Neuron (in vitro differentiated cells): ENCODE measurements around the gene NUP214.
A peak's percentile ranks its signal among the peaks of the same experiment; 100 is the strongest.

ENCODE experiments used
- H2AFZ ChIP-seq: one replicate; pipeline ENCODE4 v1.6.1; 2013; ENCODE audit warnings: low read depth, mild to moderate bottlenecking, inconsistent platforms, low read length, moderate library complexity
- H3K27me3 ChIP-seq: one replicate; pipeline ENCODE4 v1.6.1; 2013; ENCODE audit warnings: low read length; ENCODE audit not compliant: insufficient read depth
- H3K36me3 ChIP-seq: one replicate; pipeline ENCODE4 v1.6.1; 2013; ENCODE audit warnings: low read length; ENCODE audit not compliant: insufficient read depth
- H3K4me1 ChIP-seq: one replicate; pipeline ENCODE4 v1.6.1; 2013; ENCODE audit warnings: low read length; ENCODE audit not compliant: insufficient read depth
- H3K4me3 ChIP-seq: 2 replicates; pipeline ENCODE4 v1.5.1; 2013; ENCODE audit warnings: mild to moderate bottlenecking, low read length, moderate library complexity
- H3K9me3 ChIP-seq: one replicate; pipeline ENCODE4 v1.6.1; 2013; ENCODE audit warnings: low read length

The NUP214 gene

GRCh38 chr9:131091352-131091992 lies 33.9 kb upstream of the NUP214 start:
- Histone ChIP-seq H3K9me3 (no peaks in the 10 kb centered on the region), H3K36me3 (no peaks in the 10 kb centered on the region), H3K4me1 (peaks cover 5% of the 10 kb centered on the region), H2AFZ (no peak overlapping the region), H3K4me3 (no peak overlapping the region), H3K27me3 (peaks cover 31% of the 10 kb centered on the region)

- H3K36me3 ChIP-seq = no peaks in the 10 kb centered on the region
- H3K9me3 ChIP-seq = no peaks in the 10 kb centered on the region
- H3K4me1 ChIP-seq = peaks cover 9% of the 10 kb centered on the region
- no peak overlapping the region for H3K4me3 ChIP-seq
- H3K27me3 ChIP-seq = peaks cover 31% of the 10 kb centered on the region
- H2AFZ ChIP-seq = no peak overlapping the region
Measured at GRCh38 chr9:131092030-131092429, 33.4 kb upstream of the NUP214 start.

DNA sequence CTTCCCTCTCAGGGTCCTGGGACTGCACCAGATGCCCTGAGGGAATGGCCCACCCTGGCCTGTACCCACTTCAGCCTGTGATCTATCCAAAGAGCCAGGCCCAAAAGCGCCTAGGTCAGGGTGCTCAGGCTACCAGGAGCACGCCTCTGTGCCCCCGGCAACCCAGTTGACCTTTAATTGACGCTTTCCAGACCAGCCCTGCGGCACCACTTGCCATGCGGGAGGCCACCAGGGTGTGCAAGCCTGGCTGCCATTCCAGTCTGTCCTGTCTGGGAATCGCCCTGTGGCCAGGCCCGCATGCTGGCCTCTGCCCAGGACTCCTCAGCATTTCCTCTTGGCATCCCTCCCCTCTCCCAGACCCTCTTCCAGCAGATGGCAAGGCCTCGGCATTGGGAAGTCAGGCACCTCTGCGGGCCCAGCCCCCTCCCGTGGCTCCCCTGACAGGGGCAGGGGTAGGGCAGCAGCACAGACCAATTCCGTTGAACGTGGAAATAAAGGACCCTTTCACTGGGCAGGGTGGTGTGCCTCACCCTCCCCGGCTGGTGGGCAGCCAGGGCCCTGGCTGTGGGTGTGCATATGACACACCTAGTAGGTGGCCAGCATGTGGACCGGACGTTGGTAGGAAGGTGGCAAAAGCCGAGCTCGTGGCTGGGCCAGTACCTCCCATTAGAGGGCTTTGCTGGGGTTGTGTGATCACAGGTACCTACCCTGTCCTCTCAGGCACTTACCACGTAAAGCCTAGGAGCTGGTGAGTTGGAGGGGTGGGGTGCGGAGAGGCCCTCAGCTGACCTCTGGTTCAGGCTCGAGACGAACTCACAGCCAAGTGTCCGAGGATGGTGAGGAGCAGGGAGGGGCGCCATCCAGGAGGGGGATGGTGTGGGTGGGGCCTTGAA lies 32.6 kb upstream of the NUP214 start:
- no peak overlapping the region for H3K4me3 ChIP-seq
- H3K36me3 ChIP-seq = no peaks in the 10 kb centered on the region
- no peaks in the 10 kb centered on the region for H3K9me3 ChIP-seq
- peaks cover 26% of the 10 kb centered on the region for H3K27me3 ChIP-seq
- peaks cover 17% of the 10 kb centered on the region for H3K4me1 ChIP-seq
- no peak overlapping the region for H2AFZ ChIP-seq

GRCh38 chr9:131094015-131094414 lies 31.4 kb upstream of the NUP214 start:
- Histone ChIP-seq H2AFZ (no peak overlapping the region), H3K4me1 (peaks cover 21% of the 10 kb centered on the region), H3K4me3 (no peak overlapping the region), H3K36me3 (no peaks in the 10 kb centered on the region), H3K27me3 (peaks cover 20% of the 10 kb centered on the region), H3K9me3 (no peaks in the 10 kb centered on the region)

GRCh38 chr9:131094622-131095021 lies 30.8 kb upstream of the NUP214 start:
- Histone ChIP-seq H3K36me3 (no peaks in the 10 kb centered on the region), H3K27me3 (peaks cover 20% of the 10 kb centered on the region), H3K9me3 (no peaks in the 10 kb centered on the region), H2AFZ (no peak overlapping the region), H3K4me3 (no peak overlapping the region), H3K4me1 (peaks cover 21% of the 10 kb centered on the region)

GRCh38 chr9:131095666-131096268 lies 29.6 kb upstream of the NUP214 start:
- peaks cover 15% of the 10 kb centered on the region for H3K27me3 ChIP-seq
- no peaks in the 10 kb centered on the region for H3K9me3 ChIP-seq
- H3K4me3 ChIP-seq = peak overlapping the region; percentile 41
- H2AFZ ChIP-seq = peak overlapping the region; percentile 60
- H3K36me3 ChIP-seq = no peaks in the 10 kb centered on the region
- H3K4me1 ChIP-seq = peaks cover 21% of the 10 kb centered on the region

- H3K36me3 ChIP-seq = no peaks in the 10 kb centered on the region
- no peaks in the 10 kb centered on the region for H3K9me3 ChIP-seq
- H2AFZ ChIP-seq = peak within 1 kb of the TSS; percentile 77
- peaks cover 21% of the 10 kb centered on the region for H3K4me1 ChIP-seq
- H3K27me3 ChIP-seq = peaks cover 11% of the 10 kb centered on the region
- peak within 1 kb of the TSS; percentile 90 for H3K4me3 ChIP-seq
Measured at GRCh38 chr9:131096269-131097125, 28.9 kb upstream of the NUP214 start, which contains the start of gene AIF1L. Gene AIF1L (plus strand): TSS chr9:131096531. CDS start chr9:131096630, 99 bp downstream.

- H2AFZ ChIP-seq = peak overlapping the region; percentile 77
- H3K9me3 ChIP-seq = no peaks in the 10 kb centered on the region
- H3K4me1 ChIP-seq = peaks cover 21% of the 10 kb centered on the region
- H3K27me3 ChIP-seq = peaks cover 8% of the 10 kb centered on the region
- peak overlapping the region; percentile 90 for H3K4me3 ChIP-seq
- H3K36me3 ChIP-seq = no peaks in the 10 kb centered on the region
Measured at GRCh38 chr9:131097126-131097947, 28.0 kb upstream of the NUP214 start.

DNA sequence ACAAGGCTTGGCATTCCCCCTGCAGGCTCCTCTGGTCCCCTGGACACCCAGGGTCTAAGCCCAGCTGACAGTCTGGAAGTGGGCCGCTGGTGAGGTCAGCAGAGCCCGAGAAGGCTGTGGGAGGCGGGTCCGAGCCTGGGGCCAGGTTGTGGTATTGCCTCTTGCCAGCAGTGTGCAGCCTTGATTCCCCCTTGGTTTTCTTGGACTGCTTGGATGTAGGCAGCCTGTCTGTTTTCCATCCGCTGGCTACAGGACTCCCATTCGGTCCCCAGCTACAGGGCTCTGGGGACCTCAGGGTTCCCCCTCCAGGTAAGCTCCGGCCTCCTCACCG lies 27.5 kb upstream of the NUP214 start:
- Histone ChIP-seq H3K27me3 (peaks cover 8% of the 10 kb centered on the region), H3K36me3 (no peaks in the 10 kb centered on the region), H3K4me3 (peak overlapping the region; percentile 90), H3K9me3 (no peaks in the 10 kb centered on the region), H2AFZ (no peak overlapping the region), H3K4me1 (peaks cover 21% of the 10 kb centered on the region)

- Histone ChIP-seq H3K27me3 (peaks cover 8% of the 10 kb centered on the region), H3K4me1 (peaks cover 21% of the 10 kb centered on the region), H3K36me3 (no peaks in the 10 kb centered on the region), H3K4me3 (no peak overlapping the region), H3K9me3 (no peaks in the 10 kb centered on the region), H2AFZ (no peak overlapping the region)
Measured at GRCh38 chr9:131098391-131099101, 26.8 kb upstream of the NUP214 start.

- Histone ChIP-seq H3K4me3 (no peak overlapping the region), H3K36me3 (no peaks in the 10 kb centered on the region), H2AFZ (no peak overlapping the region), H3K27me3 (peaks cover 5% of the 10 kb centered on the region), H3K4me1 (peaks cover 21% of the 10 kb centered on the region), H3K9me3 (no peaks in the 10 kb centered on the region)
Measured at GRCh38 chr9:131099102-131099606, 26.2 kb upstream of the NUP214 start.
